Loucy (cell line): Measurements from ENCODE around the gene TIMM13.

Experiments
- EZH2phosphoT487 ChIP-seq: fragments of 200-600 bp; IDR thresholded peaks from 2 replicates; pipeline ENCODE4 v1.6.1; 2018; ENCODE audit warnings: antibody characterized with exemption, mild to moderate bottlenecking, moderate library complexity, borderline replicate concordance
- TF ChIP-seq, protein P1 (sequence below): fragments of 200-600 bp; sonication (generic); conservative IDR thresholded peaks from 2 replicates; pipeline ENCODE4 v1.5.1; 2014; ENCODE audit warnings: mild to moderate bottlenecking, antibody characterized with exemption, low read length

DNA sequence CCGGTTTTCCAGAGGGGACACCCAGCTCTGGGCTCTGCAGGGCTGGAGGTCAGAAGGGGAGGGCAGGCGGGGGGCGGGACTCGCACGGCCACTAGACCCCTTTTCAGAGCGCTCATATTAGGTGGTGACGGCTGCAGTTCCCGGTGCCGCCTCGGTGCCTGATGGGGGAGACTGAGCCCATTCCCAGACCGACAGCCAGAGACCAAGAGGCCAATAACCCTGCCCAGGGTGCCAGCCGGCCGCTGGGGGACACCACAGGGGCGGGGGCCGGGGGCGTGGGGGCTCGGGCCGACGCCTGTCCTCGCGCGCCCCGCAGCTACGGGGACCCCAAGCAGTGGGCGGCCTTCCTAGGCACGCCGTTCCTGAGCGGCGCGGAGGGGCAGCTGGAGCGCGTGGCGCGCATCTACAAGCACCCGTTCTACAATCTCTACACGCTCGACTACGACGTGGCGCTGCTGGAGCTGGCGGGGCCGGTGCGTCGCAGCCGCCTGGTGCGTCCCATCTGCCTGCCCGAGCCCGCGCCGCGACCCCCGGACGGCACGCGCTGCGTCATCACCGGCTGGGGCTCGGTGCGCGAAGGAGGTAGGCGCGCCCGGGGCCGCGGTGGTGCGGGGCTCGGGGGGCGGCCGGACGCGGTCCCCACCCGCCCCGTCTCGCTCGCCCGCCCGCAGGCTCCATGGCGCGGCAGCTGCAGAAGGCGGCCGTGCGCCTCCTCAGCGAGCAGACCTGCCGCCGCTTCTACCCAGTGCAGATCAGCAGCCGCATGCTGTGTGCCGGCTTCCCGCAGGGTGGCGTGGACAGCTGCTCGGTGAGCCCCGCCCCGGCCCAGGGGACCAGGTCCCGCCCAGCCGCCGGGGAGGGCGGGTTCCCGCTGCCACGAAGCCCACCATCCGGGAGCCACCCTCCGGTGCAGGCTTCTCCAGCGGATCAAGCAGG is 2.4 kb downstream of the TIMM13 start:
- TF ChIP-seq, protein P1, sequence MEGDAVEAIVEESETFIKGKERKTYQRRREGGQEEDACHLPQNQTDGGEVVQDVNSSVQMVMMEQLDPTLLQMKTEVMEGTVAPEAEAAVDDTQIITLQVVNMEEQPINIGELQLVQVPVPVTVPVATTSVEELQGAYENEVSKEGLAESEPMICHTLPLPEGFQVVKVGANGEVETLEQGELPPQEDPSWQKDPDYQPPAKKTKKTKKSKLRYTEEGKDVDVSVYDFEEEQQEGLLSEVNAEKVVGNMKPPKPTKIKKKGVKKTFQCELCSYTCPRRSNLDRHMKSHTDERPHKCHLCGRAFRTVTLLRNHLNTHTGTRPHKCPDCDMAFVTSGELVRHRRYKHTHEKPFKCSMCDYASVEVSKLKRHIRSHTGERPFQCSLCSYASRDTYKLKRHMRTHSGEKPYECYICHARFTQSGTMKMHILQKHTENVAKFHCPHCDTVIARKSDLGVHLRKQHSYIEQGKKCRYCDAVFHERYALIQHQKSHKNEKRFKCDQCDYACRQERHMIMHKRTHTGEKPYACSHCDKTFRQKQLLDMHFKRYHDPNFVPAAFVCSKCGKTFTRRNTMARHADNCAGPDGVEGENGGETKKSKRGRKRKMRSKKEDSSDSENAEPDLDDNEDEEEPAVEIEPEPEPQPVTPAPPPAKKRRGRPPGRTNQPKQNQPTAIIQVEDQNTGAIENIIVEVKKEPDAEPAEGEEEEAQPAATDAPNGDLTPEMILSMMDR, result no peak
- no peak for TF ChIP-seq EZH2phosphoT487
